Glutamatergic neuron (in vitro differentiated cells): ENCODE measurements around the gene TOMM5. TPM values are rescaled to one million over a fixed set of nuclear protein-coding genes. Genes with fewer than 3 reads are reported as not detected.
"Not testable (repeated sequence)": the region's sequence is repeated elsewhere in the genome, so short reads cannot be mapped to it uniquely, and the experiment has no call there.

ENCODE experiments used
- DNase-seq: peaks from one replicate; pipeline ENCODE4 v3.0.0; 2022
- H3K27ac Mint-ChIP-seq: one replicate; pipeline ENCODE4 v1.8.0; 2020; ENCODE audit warnings: mild to moderate bottlenecking, mixed read lengths, inconsistent platforms; ENCODE audit not compliant: unreplicated experiment
- H3K27me3 Mint-ChIP-seq: one replicate; pipeline ENCODE4 v1.8.0; 2020; ENCODE audit warnings: mild to moderate bottlenecking, moderate library complexity, mixed read lengths, inconsistent platforms; ENCODE audit not compliant: unreplicated experiment
- H3K36me3 Mint-ChIP-seq: one replicate; pipeline ENCODE4 v1.8.0; 2020; ENCODE audit warnings: mild to moderate bottlenecking, mixed read lengths, inconsistent platforms; ENCODE audit not compliant: unreplicated experiment
- H3K4me1 Mint-ChIP-seq: one replicate; pipeline ENCODE4 v1.8.0; 2020; ENCODE audit warnings: mild to moderate bottlenecking, low read depth, mixed read lengths, inconsistent platforms; ENCODE audit not compliant: unreplicated experiment
- H3K4me3 Mint-ChIP-seq: one replicate; pipeline ENCODE4 v1.8.0; 2020; ENCODE audit warnings: mild to moderate bottlenecking, mixed read lengths, inconsistent platforms; ENCODE audit not compliant: unreplicated experiment
- H3K9me3 Mint-ChIP-seq: one replicate; pipeline ENCODE4 v1.8.0; 2020; ENCODE audit warnings: mild to moderate bottlenecking, moderate library complexity, mixed read lengths, inconsistent platforms; ENCODE audit not compliant: unreplicated experiment
- CTCF ChIP-seq: fragments of 200-600 bp; sonication (generic); IDR thresholded peaks from one replicate; pipeline ENCODE4 v1.5.0; 2021; ENCODE audit not compliant: partially characterized antibody, unreplicated experiment
- total RNA-seq: library from RNA; stranded (reverse); fragmentation: NEBNext Ultra II Directional; extraction: Animal tissue kit (Norgen Biotek cat#: 25700); gene quantifications from one replicate; pipeline ENCODE4 v1.2.1, GENCODE V29; 2021; ENCODE audit not compliant: unreplicated experiment

TOMM5 gene
- total RNA-seq, 1 donor from 2014 or later = 52.4 TPM

GRCh38 chr9:37608250-37608649 lies 15.9 kb upstream of the TOMM5 start:
- H3K36me3 Mint-ChIP-seq = no peaks in the 10 kb centered on the region
- no peak for TF ChIP-seq CTCF
- H3K9me3 Mint-ChIP-seq = peaks cover 3% of the 10 kb centered on the region
- no peak for DNase-seq
- H3K27me3 Mint-ChIP-seq = peaks cover 5% of the 10 kb centered on the region
- H3K4me1 Mint-ChIP-seq = peaks cover 2% of the 10 kb centered on the region
- H3K27ac Mint-ChIP-seq = no peak overlapping the region
- no peak overlapping the region for H3K4me3 Mint-ChIP-seq

- Mint-ChIP-seq H3K27ac (no peak overlapping the region), H3K4me1 (no peaks in the 10 kb centered on the region), H3K4me3 (no peak overlapping the region), H3K9me3 (peaks cover 3% of the 10 kb centered on the region), H3K27me3 (peaks cover 5% of the 10 kb centered on the region), H3K36me3 (no peaks in the 10 kb centered on the region)
- no peak for TF ChIP-seq CTCF
- no peak for DNase-seq
Observed at GRCh38 chr9:37604296-37604695, 11.9 kb upstream of the TOMM5 start.

GRCh38 chr9:37602817-37603216 lies 10.4 kb upstream of the TOMM5 start:
- Mint-ChIP-seq H3K9me3 (peaks cover 3% of the 10 kb centered on the region), H3K27me3 (peaks cover 2% of the 10 kb centered on the region)
- TF ChIP-seq CTCF = no peak

GRCh38 chr9:37602061-37602460 lies 9.7 kb upstream of the TOMM5 start:
- DNase-seq, H3K36me3 Mint-ChIP-seq, H3K4me3 Mint-ChIP-seq, H3K27me3 Mint-ChIP-seq, H3K9me3 Mint-ChIP-seq, H3K4me1 Mint-ChIP-seq, H3K27ac Mint-ChIP-seq: not testable (repeated sequence)

More at GRCh38 chr9:37602817-37603216, 10.4 kb upstream of the TOMM5 start:
- no peak overlapping the region for H3K4me3 Mint-ChIP-seq
- DNase-seq = no peak
- H3K36me3 Mint-ChIP-seq = no peaks in the 10 kb centered on the region
- H3K4me1 Mint-ChIP-seq = no peaks in the 10 kb centered on the region
- H3K27ac Mint-ChIP-seq = no peak overlapping the region

- Mint-ChIP-seq H3K4me1 (peaks cover 2% of the 10 kb centered on the region), H3K27me3 (peaks cover 6% of the 10 kb centered on the region), H3K4me3 (no peak overlapping the region), H3K9me3 (peaks cover 6% of the 10 kb centered on the region), H3K36me3 (no peaks in the 10 kb centered on the region), H3K27ac (no peak overlapping the region)
- no peak for DNase-seq
- no peak for TF ChIP-seq CTCF
Observed at GRCh38 chr9:37596504-37596903, 4.1 kb upstream of the TOMM5 start.
